Measurements from ENCODE around the gene AR.

DNA sequence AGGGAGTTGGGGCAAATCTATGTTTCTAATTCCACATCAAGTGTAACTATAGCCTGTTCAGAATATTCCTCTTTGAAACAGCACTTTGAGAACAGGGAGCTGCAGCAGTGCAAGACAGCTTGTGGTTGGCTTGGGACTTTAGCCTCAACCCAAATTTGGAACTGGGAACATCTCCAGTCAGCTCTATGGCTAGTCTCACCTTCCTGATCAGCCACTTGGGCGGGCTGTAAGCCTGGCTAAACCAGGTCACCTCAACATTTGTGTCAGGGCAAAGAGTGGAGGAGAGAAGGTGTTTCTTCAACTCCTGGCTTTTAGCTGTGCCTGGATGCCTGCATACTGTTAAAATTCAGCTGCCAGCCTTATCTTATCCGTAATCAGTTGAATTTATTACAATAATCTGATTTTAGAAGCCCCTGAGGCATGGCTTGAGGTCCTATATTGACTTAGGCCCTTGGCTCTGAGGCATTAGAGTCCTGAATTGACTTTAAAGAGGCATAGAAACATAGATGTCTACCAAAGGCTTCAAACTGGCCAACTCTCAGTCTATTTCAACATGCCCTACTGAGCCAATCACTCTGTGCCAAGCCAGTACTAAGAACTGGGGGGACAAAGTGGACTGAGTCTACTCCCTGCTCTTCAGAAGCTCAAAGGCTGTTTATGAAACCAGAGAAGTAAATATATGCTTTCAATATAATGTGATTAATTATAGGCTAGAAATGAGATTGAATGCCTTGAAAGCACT is 18.7 kb upstream of the AR start:
- no peak for TF ChIP-seq EZH2 (IDR thresholded peaks at IDR 0.05)
- TF ChIP-seq EZH2phosphoT487 (IDR thresholded peaks at IDR 0.05) = no peak
- TF ChIP-seq, protein P1, sequence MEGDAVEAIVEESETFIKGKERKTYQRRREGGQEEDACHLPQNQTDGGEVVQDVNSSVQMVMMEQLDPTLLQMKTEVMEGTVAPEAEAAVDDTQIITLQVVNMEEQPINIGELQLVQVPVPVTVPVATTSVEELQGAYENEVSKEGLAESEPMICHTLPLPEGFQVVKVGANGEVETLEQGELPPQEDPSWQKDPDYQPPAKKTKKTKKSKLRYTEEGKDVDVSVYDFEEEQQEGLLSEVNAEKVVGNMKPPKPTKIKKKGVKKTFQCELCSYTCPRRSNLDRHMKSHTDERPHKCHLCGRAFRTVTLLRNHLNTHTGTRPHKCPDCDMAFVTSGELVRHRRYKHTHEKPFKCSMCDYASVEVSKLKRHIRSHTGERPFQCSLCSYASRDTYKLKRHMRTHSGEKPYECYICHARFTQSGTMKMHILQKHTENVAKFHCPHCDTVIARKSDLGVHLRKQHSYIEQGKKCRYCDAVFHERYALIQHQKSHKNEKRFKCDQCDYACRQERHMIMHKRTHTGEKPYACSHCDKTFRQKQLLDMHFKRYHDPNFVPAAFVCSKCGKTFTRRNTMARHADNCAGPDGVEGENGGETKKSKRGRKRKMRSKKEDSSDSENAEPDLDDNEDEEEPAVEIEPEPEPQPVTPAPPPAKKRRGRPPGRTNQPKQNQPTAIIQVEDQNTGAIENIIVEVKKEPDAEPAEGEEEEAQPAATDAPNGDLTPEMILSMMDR (IDR thresholded peaks at IDR 0.05) = no peak

Measured in neural progenitor cell (in vitro differentiated cells).